Measurements from ENCODE around the gene CMBL.
A peak's percentile ranks its signal among the peaks of the same experiment; 100 is the strongest.
"Not testable (repeated sequence)": the region's sequence is repeated elsewhere in the genome, so short reads cannot be mapped to it uniquely, and the experiment has no call there.

The CMBL gene

DNA sequence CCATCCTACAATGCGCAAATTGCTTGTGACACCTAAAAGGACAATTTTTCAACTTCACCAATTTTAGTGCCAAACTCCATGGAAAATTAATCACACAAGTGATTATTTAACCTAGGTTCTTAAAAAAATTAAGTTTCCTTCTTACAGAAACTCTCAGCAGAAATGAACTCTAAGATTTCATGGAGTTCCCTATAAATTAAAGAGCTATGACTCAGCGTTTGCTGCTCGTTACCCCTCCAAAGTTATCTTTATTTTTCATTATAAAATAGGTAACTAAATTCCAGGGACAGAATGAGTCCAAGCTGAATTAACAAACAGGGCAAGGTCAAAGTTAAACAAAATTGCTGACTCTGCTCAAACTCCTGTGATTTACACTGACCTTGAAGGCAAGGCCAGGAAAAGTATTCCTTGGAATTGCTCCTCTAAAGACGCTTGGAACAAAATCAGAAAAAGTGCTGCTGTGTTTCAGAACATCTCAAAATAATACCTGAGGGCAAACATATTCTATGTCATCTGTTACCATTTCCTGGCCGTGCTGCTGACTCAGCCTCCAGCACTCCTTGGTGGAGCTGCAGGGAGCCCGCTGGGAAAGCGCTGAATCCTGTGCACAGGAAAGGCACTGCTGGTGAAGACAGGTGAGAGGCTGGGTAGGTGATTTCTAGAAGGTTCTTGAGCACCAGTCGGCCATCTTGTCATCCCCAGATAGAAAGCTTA, 2.5 kb upstream of the CMBL start:
- no peak for DNase-seq

DNA sequence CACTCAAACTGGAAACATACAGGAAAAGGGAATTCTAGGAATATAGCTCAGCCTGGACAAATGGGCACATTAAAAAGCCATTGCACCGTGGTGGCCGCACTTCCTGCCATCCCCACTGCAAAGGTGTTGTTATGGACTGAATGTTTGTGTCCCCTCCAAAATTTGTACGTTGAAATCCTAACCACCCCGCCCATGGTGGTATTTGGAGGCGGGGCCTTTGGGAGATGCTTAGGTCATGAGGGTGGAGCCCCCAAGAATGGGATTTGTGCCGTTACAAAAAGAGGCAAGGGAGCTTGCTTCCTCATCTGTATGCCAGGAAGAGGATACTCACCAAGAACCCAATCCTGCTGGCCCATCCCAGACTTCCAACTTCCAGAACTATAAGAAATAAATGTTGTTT, 1.1 kb upstream of the CMBL start:
- no peak for DNase-seq

DNA sequence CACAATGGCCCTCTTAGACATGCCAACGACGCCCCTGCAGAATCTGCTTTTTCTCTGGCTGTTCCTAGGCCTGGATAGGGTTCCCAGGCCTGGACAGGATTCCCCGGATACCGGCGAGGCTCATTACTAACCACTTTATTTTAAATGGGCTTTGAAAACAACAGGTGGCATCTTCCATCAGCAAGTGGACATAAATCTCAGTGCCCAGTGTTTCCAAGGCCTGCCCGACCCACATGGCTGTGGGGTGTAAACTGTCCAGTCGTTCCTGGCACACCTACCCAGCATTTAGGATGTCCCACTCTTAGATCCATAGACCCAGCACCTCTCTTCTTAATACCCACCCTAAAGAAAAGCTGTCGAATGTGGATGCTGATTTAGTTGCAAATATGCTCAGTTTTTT, 896 bp downstream of the CMBL start:
- no peak for DNase-seq

DNA sequence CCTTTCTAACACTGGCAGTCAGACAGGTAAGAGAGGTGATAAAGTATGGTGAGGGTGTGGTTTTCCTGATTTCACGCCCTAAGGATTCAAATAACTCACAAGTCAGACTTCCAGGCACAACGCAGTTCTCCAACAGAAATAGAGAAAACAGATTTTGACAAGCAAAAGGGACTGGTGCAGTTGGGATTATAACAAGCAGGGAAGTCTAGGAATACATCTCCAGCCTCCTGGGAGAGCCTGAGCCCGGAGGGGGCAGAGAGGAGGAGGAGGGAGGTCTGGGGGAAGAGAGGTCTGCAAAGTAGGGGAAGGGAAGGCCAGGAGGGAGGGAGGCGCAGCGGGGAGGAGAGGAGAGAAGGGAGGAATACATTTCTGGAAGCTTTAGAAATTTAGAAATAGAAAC, 1.6 kb downstream of the CMBL start:
- no peak for DNase-seq

GRCh38 chr5:10304932-10305331, 2.8 kb downstream of the CMBL start:
- DNase-seq: no peak

DNA sequence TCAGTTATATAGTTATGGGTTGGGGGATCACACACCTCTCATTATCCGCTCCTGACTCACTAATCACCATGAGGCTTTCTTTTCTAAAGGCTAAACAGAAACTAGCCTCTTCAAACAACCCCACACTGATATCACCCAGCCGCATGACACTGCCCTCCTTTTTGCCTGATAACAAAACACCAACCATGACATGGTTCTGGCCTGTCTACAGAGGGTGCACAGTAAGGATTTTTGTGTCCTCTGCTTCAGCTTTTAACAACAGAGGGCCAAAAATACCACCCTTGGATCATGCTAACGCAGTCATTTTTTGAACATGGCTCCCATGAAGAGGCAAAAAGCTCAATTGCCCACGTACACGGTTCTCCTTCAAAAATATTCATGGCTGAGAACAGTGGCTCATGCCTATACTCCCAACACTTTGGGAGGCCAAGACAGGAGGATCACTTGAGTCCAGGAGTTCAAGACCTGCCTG, 4.0 kb downstream of the CMBL start:
- DNase-seq: no peak

GRCh38 chr5:10303201-10303600, 4.5 kb downstream of the CMBL start:
- DNase-seq: no peak

- no peak for DNase-seq
Measured at GRCh38 chr5:10301842-10302610, 5.7 kb downstream of the CMBL start.

- DNase-seq: no peak
Measured at GRCh38 chr5:10301266-10301665, 6.4 kb downstream of the CMBL start.

DNA sequence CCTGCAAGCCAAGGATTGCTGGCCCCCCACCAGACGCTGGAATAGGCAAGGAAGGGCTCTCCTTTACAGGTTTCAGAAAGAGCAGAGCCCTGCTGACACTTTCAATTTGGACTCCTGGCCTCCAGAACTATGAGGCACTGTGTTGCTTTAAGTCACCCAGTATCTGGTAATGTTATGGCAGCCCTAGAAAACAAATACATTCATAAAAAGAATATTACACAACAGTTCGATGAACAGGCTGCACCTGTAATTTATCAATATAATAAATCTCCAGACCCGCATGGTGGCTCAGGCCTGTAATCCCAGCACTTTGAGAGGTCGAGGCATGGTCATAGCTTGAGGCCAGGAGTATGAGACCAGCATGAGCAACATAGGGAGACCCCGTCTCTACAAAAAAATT, 7.5 kb downstream of the CMBL start:
- no peak for DNase-seq

DNA sequence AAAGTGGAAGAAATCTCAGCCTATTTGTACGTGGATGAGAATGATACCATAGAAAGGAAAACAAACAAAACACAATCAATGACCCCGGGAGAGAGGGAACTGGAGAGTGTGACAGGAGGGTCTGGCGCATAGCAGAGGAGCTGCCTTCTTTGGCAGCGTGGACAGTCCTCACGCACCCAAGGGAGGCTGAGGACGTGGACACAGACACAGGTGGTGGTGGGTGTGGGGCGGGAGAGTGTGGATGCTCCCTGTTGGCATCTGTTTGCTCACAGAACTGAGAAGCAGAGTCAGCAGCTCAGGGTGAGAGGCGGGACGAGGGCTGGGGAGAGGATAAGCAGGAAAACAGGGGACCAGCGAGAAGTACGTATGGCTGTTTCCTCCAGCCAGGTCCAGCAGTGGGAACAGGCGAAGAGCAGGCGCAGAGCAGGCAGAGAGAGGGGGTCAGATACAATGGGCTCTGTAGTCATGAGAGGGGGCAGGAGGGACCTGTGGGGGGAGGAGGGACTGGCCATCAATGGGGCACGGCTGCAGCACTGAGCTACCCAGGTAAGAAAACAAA, 10.0 kb downstream of the CMBL start:
- DNase-seq: no peak

GRCh38 chr5:10295619-10296326, 11.9 kb downstream of the CMBL start:
- DNase-seq: no peak

DNA sequence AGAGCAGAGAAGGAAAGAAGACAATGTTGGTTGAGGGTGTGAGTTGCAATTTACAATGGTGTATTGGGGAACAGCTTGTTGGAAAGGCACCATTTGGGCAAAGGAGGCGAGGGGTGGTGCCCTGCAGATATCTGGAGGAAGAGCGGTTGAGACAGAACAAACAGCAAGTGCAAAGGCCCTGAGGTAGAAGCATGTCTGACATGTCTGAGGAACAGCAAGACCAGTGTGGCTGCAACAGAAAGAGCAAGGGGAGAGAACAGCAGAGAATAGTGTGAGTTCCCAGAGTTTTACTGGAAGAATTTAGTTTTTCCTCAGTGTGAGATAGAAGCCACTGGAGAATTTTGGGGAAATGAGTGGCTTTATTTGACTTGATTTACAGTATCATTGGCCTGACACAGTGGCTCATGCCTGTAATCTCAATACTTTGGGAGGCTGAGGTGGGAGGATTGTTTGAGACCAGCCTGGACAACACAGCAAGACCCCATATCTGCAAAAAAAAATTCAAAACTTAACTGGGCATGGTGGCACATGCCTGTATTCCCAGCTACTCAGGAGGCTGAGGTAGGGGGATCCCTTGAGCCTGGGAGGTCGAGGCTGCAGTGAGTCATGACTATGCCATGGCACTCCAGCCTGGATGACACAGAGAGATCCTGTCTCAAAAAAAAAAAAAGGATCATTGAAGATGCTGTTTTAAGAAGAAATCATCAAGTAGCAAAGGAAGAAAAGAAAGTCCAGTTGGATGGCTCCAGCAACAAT, 13.6 kb downstream of the CMBL start:
- DNase-seq: no peak

GRCh38 chr5:10291692-10292339, 15.9 kb downstream of the CMBL start:
- DNase-seq: no peak

DNA sequence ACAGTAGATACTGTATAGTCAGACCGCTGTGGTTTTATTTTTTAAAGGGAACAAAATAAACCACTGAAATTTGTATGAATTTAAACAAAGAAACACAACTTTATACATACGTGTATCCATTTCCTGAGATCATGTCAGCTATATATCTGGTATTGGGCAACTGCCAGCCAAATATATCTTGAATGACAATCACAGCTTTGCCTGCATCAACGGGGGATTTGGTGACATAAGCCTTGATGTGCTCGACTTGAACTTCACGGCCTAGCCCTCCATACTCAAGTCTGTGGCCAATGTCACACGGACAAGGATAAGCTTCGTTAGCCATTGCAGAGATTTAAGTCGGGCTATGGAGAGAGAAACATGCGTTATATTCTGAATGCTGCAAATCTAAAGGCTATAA, 17.3 kb downstream of the CMBL start:
- DNase-seq: no peak

DNA sequence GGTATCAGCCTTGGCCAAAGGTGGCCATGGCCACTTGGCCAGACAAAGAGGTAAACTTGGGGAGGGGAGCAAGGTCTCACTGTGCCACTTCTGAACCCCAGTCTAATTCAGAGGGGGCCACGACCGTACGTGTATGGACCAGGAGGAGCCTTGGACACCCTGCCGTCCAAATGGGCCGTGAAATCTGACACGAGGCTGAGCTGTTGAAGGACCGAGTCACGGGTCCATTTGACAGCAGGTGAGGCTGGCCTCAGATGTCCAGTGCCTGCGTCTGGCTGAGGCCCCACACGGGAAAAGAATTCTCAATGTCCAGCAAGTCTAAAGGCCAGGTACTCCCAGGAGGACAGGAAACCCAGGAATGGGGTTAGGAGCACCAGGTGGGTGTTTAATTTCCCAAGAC, 17.7 kb downstream of the CMBL start:
- DNase-seq: no peak

- no peak for DNase-seq
Measured at GRCh38 chr5:10289353-10289752, 18.3 kb downstream of the CMBL start.

- peak; percentile 11 for DNase-seq
Measured at GRCh38 chr5:10288592-10289219, 19.0 kb downstream of the CMBL start.

DNA sequence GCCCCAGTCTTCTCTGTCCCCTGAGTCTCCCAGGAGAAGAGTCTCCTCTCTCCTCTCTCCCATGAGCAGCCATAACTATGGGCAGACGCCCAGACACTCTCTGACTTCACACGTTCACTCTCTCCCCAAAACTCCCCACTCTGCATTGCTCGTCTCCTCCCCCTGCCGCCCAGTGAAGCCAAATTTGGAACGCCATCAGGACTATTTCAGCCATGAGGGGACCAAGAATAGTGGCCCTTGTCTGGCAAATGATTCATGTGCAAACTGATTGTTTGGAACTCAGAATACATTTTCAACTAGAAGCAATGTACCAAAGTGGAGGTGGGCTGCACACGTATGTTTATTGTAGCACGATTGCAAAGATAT, 20.9 kb downstream of the CMBL start:
- no peak for DNase-seq

DNA sequence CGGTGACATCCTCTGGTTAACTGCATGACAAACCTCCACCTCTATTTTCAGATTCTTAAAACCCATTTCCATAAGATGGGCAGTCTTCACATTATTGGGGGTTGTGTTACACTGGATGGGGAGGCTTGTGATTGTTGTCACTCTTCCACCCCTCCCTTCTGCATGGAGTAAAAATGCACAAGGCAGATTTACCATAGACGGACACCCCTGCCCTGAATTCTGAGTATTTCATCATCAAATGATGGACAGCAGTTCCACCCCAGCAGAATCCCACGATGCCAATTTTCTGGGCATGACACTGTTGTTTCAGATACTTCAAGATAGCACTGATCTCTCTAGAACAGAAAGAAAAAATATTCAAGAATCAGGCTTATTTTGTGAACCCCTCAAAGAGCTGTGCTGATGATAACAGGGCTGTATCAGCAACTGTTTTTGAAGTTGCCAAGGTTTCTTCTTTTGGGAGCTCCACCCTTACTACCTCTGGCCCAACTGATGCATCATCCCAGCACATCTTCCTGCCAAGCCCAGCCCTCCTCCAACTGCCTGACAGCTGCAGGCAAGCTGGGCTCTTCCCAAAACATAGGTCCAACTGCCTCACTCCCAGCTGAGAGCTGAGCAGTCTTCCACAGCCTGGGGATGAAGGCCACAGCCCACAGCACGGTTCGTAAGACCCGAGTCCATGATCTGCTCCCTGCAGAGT, 21.4 kb downstream of the CMBL start:
- DNase-seq: no peak

DNA sequence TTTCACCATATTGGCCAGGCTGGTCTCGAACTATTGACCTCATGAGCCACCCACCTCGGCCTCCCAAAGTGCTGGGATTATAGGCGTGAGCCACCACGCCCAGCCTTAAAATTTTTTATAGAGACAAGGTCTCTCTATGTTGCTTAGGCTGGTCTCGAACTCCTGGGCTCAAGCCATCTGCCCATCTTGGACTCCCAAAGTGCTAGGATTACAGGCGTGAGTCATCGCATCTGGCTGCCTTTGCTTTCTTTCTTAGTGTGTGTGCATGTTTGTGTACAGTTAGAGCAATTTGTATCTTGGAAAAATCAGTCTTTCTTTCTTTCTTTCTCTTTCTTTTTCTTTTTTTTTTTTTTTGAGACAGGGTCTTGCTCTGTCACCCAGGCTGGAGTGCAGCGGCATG, 22.3 kb downstream of the CMBL start:
- not testable (repeated sequence) for DNase-seq

Data from CD4-positive, alpha-beta T cell treated with Interleukin-21 for 1 hour (primary cell).